Suprapubic skin (tissue), 4 donors: ENCODE results near the gene VEGFD. TPM values are rescaled to one million over a fixed set of nuclear protein-coding genes. Genes with fewer than 3 reads are reported as not detected.

Experiments used
- DNase-seq, 2 donors: peaks; one replicate each; pipeline ENCODE4 v3.0.0-alpha.2; 2019; ENCODE audit warnings: low spot score in 2 of 2
- H3K27ac ChIP-seq: fragments of 200-600 bp; sonication (generic); one replicate; pipeline ENCODE4 v1.5.1; 2019
- H3K27me3 ChIP-seq: fragments of 200-600 bp; sonication (generic); one replicate; pipeline ENCODE4 v1.5.1; 2019
- H3K36me3 ChIP-seq: fragments of 200-600 bp; sonication (generic); one replicate; pipeline ENCODE4 v1.5.1; 2019
- H3K4me1 ChIP-seq: fragments of 200-600 bp; sonication (generic); one replicate; pipeline ENCODE4 v1.5.1; 2019
- H3K4me3 ChIP-seq: fragments of 200-600 bp; sonication (generic); one replicate; pipeline ENCODE4 v1.5.1; 2019; ENCODE audit warnings: mild to moderate bottlenecking
- H3K9me3 ChIP-seq: fragments of 200-600 bp; sonication (generic); one replicate; pipeline ENCODE4 v1.5.1; 2019
- CTCF ChIP-seq, 2 donors: fragments of 200-600 bp in 1 of 2; fragments of 450-650 bp in 1 of 2; sonication (generic) in 1 of 2; IDR thresholded peaks; one replicate each; pipeline ENCODE4 v1.5.1; 2016 to 2019; ENCODE audit warnings: antibody characterized with exemption in 2 of 2, mild to moderate bottlenecking in 1 of 2, moderate library complexity in 1 of 2
- EP300 ChIP-seq: sonication (generic); formaldehyde crosslinking; IDR thresholded peaks from one replicate; pipeline ENCODE4 v1.6.1; 2017; ENCODE audit warnings: antibody characterized with exemption
- POLR2A ChIP-seq, 2 donors: fragments of 450-650 bp; IDR thresholded peaks; one replicate each; pipeline ENCODE4 v1.6.1; 2017; ENCODE audit warnings: antibody characterized with exemption in 2 of 2, mild to moderate bottlenecking in 2 of 2, moderate library complexity in 2 of 2
- POLR2AphosphoS5 ChIP-seq, 3 donors: sonication (generic); formaldehyde crosslinking; IDR thresholded peaks; one replicate each; pipeline ENCODE4 v1.6.1; 2017; ENCODE audit warnings: antibody characterized with exemption in 3 of 3
- WGBS: methylation state at CpG from one replicate; pipeline ENCODE4 v1.1.5; 2018; 5-methylcytosine and 5-hydroxymethylcytosine counted together
- total RNA-seq, 4 donors: library from RNA; depleted of rRNA; stranded (reverse); fragments of >200 nt; gene quantifications; one replicate each; pipeline ENCODE4 v1.1.0, GENCODE V29; 2016

The VEGFD gene
- total RNA-seq, 4 donors from 2014 or later = 0.76 to 1.7 (median 1.2) TPM; not detected in 1

DNA sequence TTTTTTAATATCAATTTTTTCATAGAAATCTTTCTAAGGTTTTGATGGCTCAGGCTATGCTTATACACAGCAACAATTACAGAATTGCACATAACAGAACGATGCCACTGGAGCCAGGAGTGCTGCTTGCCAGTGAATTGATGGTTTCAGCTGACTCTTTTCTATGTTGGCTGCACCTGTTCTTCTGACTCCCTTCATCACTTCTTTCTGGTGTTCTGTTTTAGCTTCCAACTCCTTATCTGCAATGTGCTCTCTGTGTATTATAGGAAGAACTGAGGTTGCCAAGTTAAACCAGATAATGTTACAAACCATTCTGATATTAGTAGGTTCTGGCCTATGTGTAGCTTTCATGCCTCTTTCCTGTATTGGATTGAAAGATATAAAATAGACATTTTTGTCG lies 11.6 kb upstream of the VEGFD start:
- 75% methylated on average over 2 of the region's 2 CpGs for WGBS
- Histone ChIP-seq H3K4me1 (no peaks in the 10 kb centered on the region), H3K27me3 (no peaks in the 10 kb centered on the region), H3K27ac (no peak overlapping the region), H3K36me3 (no peaks in the 10 kb centered on the region), H3K4me3 (no peak overlapping the region), H3K9me3 (no peaks in the 10 kb centered on the region)
- DNase-seq = no peak
- TF ChIP-seq CTCF (IDR thresholded peaks at IDR 0.05) = no peak
- no peak for TF ChIP-seq EP300
- TF ChIP-seq POLR2A (IDR thresholded peaks at IDR 0.05) = no peak
- no peak for TF ChIP-seq POLR2AphosphoS5 (IDR thresholded peaks at IDR 0.05)

GRCh38 chrX:15391850-15392249 lies 7.6 kb upstream of the VEGFD start:
- no peak for DNase-seq
- no peaks in the 10 kb centered on the region for H3K4me1 ChIP-seq
- WGBS = 59% methylated on average over 4 of the region's 4 CpGs
- H3K36me3 ChIP-seq = no peaks in the 10 kb centered on the region
- no peak overlapping the region for H3K4me3 ChIP-seq
- no peak overlapping the region for H3K27ac ChIP-seq
- no peaks in the 10 kb centered on the region for H3K27me3 ChIP-seq
- H3K9me3 ChIP-seq = no peaks in the 10 kb centered on the region
- TF ChIP-seq CTCF (IDR thresholded peaks at IDR 0.05) = no peak
- no peak for TF ChIP-seq POLR2A (IDR thresholded peaks at IDR 0.05)
- no peak for TF ChIP-seq EP300
- TF ChIP-seq POLR2AphosphoS5 (IDR thresholded peaks at IDR 0.05) = no peak

DNA sequence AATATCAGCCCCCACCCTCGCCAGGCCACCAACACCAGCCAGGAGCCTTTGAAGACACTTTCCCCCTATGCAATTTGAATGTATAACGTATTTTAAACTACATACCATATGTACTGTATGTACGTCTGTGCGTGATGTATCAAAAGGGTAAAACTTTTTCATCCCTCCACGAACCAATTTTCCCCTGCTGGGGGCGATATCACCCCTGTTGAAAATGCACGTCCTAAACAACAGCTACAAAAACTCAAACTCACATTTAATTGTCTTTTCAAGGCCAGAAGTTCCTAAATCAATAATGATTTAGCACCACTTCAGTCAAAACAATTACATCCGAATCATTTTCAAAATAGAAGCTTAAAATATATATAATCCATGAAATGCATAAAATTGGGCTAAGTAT lies 1.4 kb downstream of the VEGFD start:
- no peak for DNase-seq
- no peaks in the 10 kb centered on the region for H3K27me3 ChIP-seq
- H3K4me3 ChIP-seq = no peak overlapping the region
- H3K36me3 ChIP-seq = no peaks in the 10 kb centered on the region
- no peak overlapping the region for H3K27ac ChIP-seq
- TF ChIP-seq EP300 (no peak), POLR2AphosphoS5 (IDR thresholded peaks at IDR 0.05) (no peak), POLR2A (IDR thresholded peaks at IDR 0.05) (no peak), CTCF (IDR thresholded peaks at IDR 0.05) (no peak)
- no peaks in the 10 kb centered on the region for H3K9me3 ChIP-seq
- no peaks in the 10 kb centered on the region for H3K4me1 ChIP-seq
- 74% methylated on average over 8 of the region's 8 CpGs for WGBS

GRCh38 chrX:15376956-15377355 lies 7.3 kb downstream of the VEGFD start:
- H3K4me3 ChIP-seq = no peak overlapping the region
- WGBS = 48% methylated on average over 1 of the region's 1 CpG
- TF ChIP-seq POLR2A (IDR thresholded peaks at IDR 0.05) (no peak), EP300 (no peak), POLR2AphosphoS5 (IDR thresholded peaks at IDR 0.05) (no peak), CTCF (IDR thresholded peaks at IDR 0.05) (no peak)

GRCh38 chrX:15373976-15374375 lies 10.2 kb downstream of the VEGFD start:
- no peak overlapping the region for H3K27ac ChIP-seq
- TF ChIP-seq EP300 (no peak), CTCF (IDR thresholded peaks at IDR 0.05) (no peak), POLR2A (IDR thresholded peaks at IDR 0.05) (no peak), POLR2AphosphoS5 (IDR thresholded peaks at IDR 0.05) (no peak)
- H3K27me3 ChIP-seq = no peaks in the 10 kb centered on the region
- H3K9me3 ChIP-seq = no peaks in the 10 kb centered on the region
- H3K4me3 ChIP-seq = no peak overlapping the region
- no peaks in the 10 kb centered on the region for H3K36me3 ChIP-seq
- WGBS = 70% methylated on average over 3 of the region's 3 CpGs
- H3K4me1 ChIP-seq = no peaks in the 10 kb centered on the region
- DNase-seq = no peak

More at GRCh38 chrX:15376956-15377355, 7.3 kb downstream of the VEGFD start:
- Histone ChIP-seq H3K27ac (no peak overlapping the region), H3K9me3 (no peaks in the 10 kb centered on the region), H3K36me3 (no peaks in the 10 kb centered on the region), H3K27me3 (no peaks in the 10 kb centered on the region), H3K4me1 (no peaks in the 10 kb centered on the region)
- DNase-seq = no peak
